HL-60 (cell line): ENCODE data around the gene PTPRK.

Experiments
- CTCF ChIP-seq: IDR thresholded peaks from one replicate; pipeline ENCODE4 v1.5.1; 2011; ENCODE audit warnings: low read length, control low read depth, inconsistent platforms; ENCODE audit not compliant: insufficient read depth
- GABPA ChIP-seq: IDR thresholded peaks from 2 replicates; pipeline ENCODE4 v1.6.1; 2012; ENCODE audit warnings: low read depth
- POLR2AphosphoS5 ChIP-seq: IDR thresholded peaks from 2 replicates; pipeline ENCODE4 v1.6.1; 2012; ENCODE audit warnings: low read depth
- REST ChIP-seq: IDR thresholded peaks from 2 replicates; pipeline ENCODE4 v1.6.1; 2012; ENCODE audit warnings: low read depth; ENCODE audit not compliant: insufficient replicate concordance
- SPI1 ChIP-seq: IDR thresholded peaks from 2 replicates; pipeline ENCODE4 v1.6.1; 2012; ENCODE audit warnings: low read depth, mild to moderate bottlenecking, borderline replicate concordance

- TF ChIP-seq CTCF, result no peak
- TF ChIP-seq GABPA, result no peak
- TF ChIP-seq POLR2AphosphoS5, result no peak
- no peak for TF ChIP-seq REST
- TF ChIP-seq SPI1, result no peak
Observed at GRCh38 chr6:128519931-128520435, 416 bp downstream of the PTPRK start.
